NCI-H510A treated with DMSO at 0.1 percent for 48 hours (cell line): ENCODE data around the gene C19orf81.

Source experiments
- DNase-seq: peaks from one replicate; lab custom pipeline; 2025; lab: John Stamatoyannopoulos, UW

C19orf81 gene

DNA sequence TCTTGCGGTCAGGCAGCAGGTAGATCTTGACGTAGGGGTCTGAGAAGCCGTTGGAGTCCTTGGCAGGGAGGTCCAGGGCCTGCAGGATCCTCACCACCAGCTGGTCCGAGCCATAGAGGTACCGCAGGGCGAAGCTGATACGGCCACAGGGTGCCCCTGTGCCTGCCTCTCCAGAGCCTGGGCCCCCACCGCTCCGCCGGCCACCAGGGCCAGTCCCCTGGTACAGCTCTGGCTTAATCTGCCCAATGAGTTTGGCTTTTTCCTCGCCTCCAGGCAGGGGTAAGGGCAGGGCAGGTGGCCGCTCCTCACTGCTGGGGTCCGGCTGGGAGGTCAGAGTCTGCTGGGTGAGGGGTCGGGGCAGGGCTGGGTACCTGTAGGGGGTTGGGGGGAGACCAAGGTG, 19.4 kb upstream of the C19orf81 start:
- no peak for DNase-seq

DNA sequence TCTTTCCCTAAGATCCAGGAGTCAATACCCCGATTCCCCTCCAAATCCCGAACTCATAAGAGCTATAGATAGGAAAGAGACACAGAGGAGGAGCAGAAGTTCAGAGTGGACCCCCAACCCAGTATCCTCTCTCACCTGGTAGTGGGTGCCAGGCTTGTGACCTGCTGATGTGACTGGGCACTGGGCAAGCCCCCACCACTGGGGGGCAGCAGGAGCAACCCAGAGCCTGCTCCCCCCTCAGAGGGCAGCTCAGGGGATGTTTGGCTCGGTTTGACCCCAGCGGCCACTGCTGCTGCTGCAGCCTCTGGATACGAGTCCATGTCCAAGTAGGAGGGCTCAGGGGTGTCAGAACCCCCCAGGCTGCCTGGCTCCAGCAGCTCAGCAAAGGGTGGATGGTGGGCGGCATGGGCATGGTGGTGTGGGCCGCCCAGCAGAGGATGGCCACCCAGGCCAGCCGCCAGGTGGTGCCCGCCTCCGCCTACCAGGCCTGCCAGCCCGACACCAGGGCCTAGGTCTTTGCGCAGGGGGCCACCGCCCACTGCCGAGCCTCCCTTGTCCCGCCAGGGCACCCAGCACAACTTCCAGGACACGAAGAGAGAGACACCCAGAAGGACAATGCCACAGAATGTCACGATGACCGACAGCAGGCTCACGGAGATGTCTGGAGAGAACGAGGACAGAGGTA, 17.0 kb upstream of the C19orf81 start:
- no peak for DNase-seq

DNA sequence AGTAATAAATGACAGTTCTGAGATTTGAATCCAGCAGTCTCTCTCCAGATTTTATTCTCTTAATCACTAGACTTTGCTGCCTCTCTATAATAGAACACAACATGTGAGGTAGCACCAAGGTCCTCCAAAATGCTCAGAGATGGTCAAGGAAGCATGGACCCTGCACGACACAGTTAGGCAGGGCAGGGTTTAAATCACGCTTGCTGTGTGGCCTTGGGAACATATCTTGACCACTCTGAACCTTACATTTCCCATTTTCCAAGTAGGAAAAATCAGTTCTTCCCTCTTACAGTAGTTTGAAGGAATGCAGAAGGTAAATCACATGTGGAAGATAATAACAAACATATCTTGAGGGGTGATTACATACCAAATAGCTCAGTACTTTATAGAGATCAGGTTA, 15.9 kb upstream of the C19orf81 start:
- DNase-seq: no peak

DNA sequence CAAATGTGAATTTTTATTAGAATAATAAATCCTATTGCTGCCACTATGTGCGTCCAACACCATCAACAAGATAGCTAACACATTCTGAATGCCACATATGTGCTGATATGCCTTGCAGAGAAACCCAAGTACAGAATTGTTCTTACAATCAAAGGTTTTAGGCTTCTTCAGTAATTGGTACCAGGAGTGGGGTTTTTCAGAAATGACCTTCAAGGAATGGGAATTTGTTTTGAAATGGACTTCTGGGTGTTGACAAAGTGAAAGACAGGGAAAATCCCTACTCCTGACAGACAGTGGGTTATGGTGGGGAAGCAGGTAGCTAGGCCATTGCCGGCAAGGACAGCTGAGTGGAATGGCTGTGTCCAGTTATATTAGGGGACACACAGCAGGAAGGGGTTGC, 15.3 kb upstream of the C19orf81 start:
- DNase-seq: no peak

GRCh38 chr19:50636317-50637085, 12.7 kb upstream of the C19orf81 start:
- no peak for DNase-seq

GRCh38 chr19:50638600-50638999, 10.6 kb upstream of the C19orf81 start:
- DNase-seq: no peak

GRCh38 chr19:50639121-50640112, 9.8 kb upstream of the C19orf81 start, which contains the start of gene SYT3:
Gene SYT3 (minus strand): TSS chr19:50639881. CDS start chr19:50637411, 2,470 bp downstream.
- DNase-seq: no peak

DNA sequence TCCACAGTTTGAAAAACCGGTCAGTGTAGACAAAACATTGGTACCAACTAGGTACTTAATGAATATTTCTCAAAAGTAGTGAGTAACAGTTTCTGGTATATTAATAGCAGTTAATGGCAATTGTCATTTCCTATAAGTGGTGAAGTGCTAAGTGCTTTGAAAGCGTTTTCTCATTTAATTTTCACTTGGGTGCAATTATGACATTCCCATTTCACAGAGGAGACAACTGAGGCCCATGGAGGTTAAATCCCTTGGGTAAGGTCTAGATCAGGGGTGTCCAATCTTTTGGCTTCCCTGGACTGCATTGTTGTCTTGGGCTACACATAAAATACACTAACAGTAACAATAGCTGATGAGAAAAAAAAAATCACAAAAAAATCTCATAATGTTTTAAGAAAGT, 8.9 kb upstream of the C19orf81 start:
- no peak for DNase-seq

DNA sequence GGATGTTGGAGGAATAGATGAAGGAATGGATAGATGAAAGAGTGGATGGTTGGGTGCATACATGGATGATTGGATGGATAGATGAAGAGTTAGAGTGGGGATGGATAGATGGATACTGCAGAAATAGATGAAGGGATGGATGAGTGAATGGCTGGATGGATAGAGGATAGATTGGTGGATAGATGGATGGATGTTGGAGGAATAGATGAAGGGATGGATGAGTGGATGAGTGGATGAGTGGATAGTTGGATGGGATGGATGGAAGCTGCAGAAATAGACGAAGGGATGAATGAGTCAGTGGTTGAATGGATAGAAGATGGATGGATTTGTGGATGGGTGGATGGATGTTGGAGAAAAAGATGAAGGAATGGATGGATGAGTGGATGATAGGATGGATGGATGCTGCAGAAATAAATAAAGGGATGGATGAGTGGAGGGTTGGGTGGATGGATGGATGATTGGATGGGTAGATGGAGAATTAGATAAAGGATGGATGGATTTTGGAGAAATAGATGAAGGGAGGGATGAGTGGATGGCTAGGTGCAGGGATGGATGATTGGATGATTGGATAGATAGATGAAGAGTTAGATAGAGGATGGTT, 4.8 kb upstream of the C19orf81 start:
- no peak for DNase-seq

DNA sequence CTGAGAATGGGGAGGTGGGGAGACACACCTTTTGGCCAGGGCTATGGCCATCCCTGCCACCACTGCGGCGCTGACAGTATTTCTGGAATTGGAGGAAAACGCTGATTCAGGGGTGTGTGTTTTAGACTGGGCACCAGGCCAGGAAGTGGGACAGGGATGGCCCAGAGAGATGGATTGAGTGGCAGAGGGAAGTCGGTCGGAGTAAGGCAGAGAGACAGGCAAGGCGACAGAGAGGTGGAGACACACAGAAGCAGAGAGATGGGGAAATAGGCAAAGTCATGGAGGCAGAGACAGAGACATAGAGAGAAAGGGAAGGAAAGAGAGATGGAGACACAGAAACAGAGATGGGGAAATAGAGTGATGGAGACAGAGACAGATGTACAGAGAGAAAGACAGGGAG, 4.1 kb upstream of the C19orf81 start:
- DNase-seq: no peak

DNA sequence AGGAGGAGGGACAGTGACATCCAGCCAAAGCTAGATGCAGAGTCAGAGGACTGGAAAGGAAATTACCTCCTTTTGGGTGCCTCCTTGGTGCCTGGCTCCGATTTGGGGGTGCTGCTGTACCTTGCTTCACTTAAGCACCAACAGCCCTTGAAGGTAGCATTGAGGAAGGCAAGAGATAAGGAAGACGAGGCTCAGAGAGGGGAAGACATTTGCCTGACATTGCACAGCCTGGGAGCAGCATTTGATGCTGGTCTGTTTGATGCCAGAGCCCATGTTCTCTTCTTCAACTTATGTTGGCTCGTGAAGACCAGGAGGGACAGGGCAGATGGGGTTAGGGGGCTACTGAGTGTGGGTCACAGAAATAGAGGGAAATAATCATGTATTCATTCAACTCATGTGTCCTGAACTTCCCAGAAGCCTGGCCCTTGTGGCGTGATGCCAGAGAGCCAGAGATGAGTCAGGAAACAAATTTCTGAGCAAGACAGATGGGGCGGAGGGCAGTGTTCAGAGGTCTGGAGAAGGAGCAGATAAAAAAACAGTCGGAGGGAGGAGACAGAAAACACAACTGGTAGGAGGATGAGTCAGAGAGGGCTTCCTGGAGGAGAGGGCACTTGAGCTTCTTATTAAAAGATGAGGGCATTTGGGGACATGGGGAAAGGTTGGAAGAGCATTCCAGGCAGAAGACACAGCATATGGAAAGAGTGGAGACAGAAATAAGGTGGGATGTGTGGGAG, 3.0 kb upstream of the C19orf81 start:
- DNase-seq: no peak

DNA sequence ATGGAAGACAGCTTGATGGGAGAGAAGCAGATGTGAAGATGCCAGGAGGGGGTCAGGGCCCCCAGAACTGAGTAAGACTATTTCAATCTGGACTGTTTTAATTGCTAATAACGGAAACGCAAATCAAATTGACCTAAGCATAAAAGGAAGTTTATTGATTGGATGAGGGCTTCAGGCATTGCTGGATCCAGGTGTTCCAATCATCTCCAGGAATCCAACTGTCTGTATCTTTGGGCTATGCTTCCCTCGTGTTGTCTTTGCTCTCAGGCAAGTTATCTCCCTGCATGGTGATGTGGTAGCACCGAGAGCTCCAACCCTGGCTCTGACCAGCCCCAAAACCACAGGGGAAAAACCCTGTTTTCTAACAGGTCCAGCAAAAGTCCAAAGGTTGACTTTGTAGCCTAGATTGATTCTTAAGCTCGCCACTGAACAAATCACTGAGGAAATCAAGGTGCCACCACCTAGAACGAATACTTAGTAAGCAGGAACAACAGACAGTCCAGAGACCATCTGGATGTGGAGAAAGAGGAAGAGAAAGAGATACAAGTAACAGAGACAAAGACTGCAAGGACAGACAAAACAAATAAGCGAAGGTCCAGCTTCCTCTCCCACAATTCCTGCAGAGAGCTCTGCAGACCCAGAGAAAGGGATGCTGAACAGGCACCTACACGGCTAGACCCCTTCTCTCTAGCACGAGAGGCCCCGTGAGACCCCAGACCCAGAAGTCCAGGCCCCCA, 1.2 kb upstream of the C19orf81 start:
- no peak for DNase-seq

DNA sequence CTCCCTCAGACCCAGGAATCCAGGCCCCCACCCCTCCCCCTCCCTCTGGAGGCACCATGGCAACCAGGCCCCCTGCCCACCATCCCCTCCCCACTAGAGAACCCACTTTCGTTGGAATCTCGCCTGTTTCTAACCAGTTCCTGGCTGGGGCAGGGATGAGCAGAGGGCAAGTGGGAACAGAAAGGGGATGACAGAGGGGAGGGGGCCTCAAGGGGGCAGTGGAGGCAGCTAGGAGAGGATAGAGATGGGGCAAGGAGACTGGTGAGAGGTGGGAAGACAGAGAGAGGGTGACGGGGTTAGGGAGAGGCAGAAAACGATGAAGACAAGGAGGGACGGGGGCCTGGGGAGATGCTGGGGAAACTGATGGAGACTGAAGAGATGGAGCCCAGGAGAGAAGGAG, 586 bp upstream of the C19orf81 start:
- DNase-seq: no peak

GRCh38 chr19:50651174-50651573, 1.9 kb downstream of the C19orf81 start:
- DNase-seq: no peak

GRCh38 chr19:50652722-50653121, 3.5 kb downstream of the C19orf81 start:
- no peak for DNase-seq

- no peak for DNase-seq
Measured at GRCh38 chr19:50654882-50655281, 5.6 kb downstream of the C19orf81 start.

DNA sequence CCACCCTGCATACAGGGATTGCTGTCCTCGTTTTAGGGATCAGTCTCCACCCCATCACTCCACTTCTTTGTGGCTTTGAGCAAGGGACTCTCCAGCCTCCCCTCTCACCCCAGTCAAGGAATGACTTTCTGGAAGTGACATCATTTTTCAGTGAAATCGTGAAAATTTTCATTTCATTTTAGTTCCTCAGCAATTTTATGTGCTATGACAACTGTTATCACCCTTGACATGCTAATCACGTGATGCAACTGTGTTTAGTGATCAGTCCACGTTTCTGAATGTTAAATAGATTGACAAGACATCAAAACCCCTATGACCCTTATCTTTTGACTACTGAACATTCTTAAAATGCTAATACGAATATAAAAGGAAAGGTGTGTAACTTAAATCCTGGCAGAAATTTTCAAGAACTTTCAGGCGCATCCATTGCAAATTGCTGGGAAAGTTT, 8.0 kb downstream of the C19orf81 start:
- no peak for DNase-seq

GRCh38 chr19:50657712-50658440, 8.6 kb downstream of the C19orf81 start:
- no peak for DNase-seq

- no peak for DNase-seq
Measured at GRCh38 chr19:50658441-50659317, 9.4 kb downstream of the C19orf81 start.
